HG03354 (cell line): Measurements from ENCODE around the gene CHAT.
"Not testable (repeated sequence)": the region's sequence is repeated elsewhere in the genome, so short reads cannot be mapped to it uniquely, and the experiment has no call there.

ENCODE experiments used
- ATAC-seq: cut with Tn5 transposase; IDR thresholded peaks from one replicate; pipeline ENCODE4 v1.9.1; 2021; ENCODE audit warnings: mild to moderate bottlenecking; ENCODE audit not compliant: unreplicated experiment, poor library complexity, severe bottlenecking

Gene CHAT

DNA sequence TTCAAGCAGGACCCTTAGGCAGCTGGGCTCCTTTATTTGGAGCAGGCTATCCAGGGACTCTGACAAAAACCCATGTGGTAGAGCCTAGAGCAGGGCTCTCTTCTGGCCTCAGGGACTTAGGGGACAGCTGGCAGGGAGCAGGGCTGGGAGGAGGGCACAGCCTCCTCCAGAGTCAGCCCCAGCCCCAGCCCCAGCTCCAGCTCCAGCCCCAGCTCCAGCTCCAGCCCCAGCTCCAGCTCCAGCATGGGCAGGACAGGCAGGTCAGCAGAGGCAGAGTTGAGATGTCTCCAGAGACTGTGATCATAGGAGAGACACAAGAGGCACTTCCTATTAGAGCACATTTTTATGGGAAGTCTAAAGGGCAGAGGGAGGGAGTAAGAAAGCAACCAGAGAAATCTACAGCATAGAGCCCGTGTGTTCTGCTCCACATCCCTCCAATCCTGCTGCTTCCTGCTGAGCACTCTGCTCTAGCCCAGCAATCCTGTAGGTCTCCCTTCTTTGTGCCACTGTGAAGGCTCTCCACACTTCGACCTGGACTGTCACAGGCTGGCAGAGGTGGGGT is 52.3 kb downstream of the CHAT start:
- no peak for ATAC-seq

GRCh38 chr10:49666685-49667084 is 52.8 kb downstream of the CHAT start:
- no peak for ATAC-seq

- ATAC-seq, result no peak
These were observed 54.2 kb downstream of the CHAT start for GRCh38 chr10:49667991-49668390.

DNA sequence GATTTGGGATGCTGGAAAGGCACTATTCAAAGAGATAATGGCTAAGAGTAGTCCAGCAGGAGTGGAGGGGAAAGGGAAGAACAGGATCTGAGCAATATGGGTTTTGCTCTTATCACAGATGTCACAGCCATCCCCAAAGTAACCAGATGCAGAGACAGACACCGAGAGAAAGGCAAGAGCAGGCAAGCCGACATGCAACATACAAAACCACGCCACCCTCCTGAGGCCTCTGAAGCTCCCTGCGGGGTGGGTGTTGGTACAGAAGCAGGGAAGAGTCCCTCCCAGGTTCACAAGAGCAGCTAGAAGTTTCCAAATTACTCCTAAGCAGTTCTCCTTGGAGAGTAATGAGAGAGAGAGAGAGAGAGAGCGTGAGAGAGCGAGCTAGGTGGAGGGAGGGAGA is 54.8 kb downstream of the CHAT start:
- no peak for ATAC-seq

- no peak for ATAC-seq
These were observed 65.1 kb downstream of the CHAT start for GRCh38 chr10:49678827-49679479.

- ATAC-seq, result no peak
These were observed 65.7 kb downstream of the CHAT start, which contains the start of gene C10orf53 for GRCh38 chr10:49679480-49679893. Gene C10orf53 (plus strand): TSS chr10:49679651. CDS start chr10:49679698, 47 bp downstream.

- not testable (repeated sequence) for ATAC-seq
These were observed 68.6 kb downstream of the CHAT start for GRCh38 chr10:49682449-49682848.

GRCh38 chr10:49682879-49683278 is 69.0 kb downstream of the CHAT start:
- ATAC-seq, result no peak

DNA sequence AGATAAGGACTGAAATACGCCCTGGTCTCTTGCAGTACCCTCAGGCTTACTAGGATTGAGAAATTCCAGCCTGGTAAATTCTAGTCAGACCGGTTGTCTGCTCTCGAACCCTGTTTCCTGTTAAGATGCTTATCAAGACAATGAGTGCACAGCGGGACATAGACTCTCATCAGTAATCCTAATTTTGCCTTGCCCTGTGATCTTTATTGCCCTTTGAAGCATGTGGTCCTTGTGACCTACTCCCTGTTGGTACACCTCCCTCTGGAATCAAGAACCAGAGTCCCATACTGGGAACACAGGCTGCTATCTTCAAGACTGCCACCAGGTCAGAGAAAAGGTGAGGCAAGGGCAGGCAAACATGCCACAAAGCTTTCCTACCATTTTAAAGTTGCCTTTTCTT is 72.8 kb downstream of the CHAT start:
- no peak for ATAC-seq

DNA sequence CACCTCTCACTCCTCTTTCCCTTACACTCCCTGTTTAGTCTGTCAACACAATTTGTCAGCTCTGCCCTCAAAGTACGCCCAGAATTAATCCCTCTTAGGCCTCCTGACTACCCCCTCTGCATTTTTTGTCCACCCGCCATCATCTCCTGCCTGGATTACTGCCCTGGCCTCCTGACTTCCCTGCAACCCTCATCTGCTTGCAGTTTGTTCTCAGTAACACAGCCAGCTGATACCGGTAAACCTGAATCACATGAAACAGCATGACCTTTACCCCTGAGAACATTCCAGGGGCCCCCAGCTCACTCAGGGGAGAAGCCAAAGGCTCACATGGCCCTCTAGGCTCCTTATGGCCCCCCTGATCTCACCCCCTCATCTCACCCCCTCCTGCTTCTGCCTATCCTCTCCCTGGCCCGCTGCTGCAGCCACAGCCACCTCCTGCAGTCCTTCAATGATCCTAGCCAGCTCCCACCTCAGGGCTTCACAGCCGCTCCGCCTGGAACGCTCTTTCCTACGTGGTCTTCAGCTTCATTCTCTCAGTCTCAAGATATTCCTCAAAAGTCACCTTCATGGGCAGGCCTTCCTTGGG is 74.5 kb downstream of the CHAT start:
- no peak for ATAC-seq

- ATAC-seq, result no peak
These were observed 75.1 kb downstream of the CHAT start for GRCh38 chr10:49688920-49689319.

GRCh38 chr10:49689882-49690510 is 76.2 kb downstream of the CHAT start:
- ATAC-seq, result no peak

DNA sequence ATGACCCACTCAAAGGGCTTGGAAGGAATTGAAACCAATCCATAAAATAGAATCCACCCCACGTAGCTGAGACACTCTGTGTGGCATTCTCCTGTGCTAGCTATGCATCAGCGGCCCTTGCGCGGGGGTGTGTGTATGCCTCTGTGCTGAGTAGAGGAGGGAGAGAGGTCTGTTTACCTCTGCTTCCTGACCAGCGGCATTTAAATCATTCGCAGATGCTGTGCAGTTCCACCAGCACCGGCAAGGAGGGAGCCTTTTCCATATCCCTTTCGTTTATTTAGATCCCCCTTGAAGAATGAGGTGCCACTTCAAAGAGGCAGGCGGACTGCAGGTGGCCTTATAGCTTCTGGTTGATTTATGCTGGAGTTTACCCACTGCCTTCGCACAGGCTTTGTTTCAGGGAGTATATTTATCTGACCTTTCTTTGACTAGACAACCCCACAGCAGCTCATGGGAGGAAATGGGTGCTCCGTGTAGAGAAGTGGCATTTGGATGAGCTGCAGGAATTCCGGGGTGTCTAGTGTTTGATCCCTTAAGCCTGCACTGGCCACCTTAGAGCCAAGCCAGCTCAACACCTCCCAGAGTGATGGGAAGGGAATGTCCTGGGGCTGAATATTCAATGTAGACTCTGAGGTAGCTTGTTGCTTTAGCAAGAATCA is 77.0 kb downstream of the CHAT start:
- ATAC-seq, result no peak

GRCh38 chr10:49691588-49691987 is 77.8 kb downstream of the CHAT start:
- ATAC-seq, result no peak

GRCh38 chr10:49694466-49694865 is 80.6 kb downstream of the CHAT start:
- no peak for ATAC-seq

DNA sequence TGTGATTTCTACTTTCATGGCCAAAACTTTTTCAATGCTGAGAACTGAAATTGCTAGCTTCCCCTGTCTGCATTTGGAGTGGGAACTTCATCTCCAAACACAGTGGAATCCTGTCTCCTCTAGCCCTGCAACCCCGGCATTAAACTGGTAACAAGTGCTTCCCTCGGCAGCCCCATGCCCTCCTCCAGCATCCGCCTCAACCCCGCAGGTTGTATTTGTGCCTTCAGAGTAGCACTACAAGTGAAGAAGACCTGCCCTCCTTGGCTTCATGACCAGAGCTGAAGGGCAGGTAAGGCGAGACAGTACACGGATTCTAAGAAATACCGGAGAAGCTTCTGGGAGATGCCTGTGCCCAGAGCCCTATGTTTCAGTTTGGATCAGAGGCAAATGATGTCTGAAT is 82.5 kb downstream of the CHAT start:
- no peak for ATAC-seq

DNA sequence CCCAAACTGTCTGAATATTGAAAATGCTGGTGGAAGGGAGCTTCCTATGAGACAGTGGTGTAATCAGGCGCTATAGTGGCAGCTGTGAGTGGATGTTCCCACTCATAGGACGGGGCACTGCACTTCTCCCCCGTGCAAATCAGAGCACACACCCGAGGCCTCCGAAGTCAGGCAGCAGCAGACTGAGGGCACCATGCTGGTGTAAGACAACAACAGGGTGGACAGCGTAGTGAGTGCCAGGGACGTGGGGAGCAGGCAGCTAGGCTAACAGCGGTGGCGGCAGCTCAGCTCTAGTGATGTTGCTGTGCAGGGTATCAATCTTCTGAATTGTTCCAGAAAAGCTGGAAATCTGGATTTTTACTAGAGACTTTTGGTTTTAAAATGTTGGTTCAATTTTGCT is 84.8 kb downstream of the CHAT start:
- ATAC-seq, result no peak

- ATAC-seq, result no peak
These were observed 86.4 kb downstream of the CHAT start for GRCh38 chr10:49700211-49700610.

DNA sequence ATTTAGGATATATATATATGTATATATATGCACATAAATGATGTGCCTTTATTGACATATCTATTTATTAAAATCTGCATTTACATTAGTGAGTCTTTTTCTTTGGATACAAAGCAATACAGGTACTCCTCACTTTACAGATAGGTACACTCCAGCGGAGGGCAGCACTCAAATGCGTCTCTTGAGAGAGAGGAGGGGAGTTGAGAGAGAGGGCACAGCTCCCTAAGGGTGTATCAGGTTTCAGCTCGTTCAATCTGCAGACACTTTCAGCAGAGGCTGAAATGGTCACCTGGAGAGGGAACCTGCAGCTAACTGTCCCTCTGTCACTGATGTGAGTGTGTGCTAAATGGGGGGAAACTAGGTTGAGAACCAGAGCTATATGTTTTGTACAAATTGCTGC is 87.2 kb downstream of the CHAT start:
- no peak for ATAC-seq

DNA sequence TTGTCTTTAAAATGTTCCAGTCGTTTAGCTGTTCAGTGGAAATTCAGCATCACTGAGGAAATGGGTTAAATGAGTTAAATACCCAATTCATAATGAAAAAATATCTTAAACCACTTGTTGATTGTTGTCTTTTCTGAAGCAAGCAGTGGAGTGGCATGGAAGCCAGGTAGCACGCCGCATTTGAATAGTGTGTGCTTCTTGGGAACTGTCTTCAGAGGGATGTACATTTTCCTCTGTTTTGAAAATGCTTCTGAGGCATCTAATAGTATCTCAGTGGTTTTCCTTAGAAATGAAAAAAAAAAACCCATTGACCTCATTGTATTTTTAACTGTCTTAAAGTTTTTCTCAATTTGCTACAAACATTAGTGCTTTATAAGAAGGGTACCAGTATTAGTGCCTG is 93.7 kb downstream of the CHAT start:
- no peak for ATAC-seq
